Measurements from ENCODE around the gene ARHGAP29.

DNA sequence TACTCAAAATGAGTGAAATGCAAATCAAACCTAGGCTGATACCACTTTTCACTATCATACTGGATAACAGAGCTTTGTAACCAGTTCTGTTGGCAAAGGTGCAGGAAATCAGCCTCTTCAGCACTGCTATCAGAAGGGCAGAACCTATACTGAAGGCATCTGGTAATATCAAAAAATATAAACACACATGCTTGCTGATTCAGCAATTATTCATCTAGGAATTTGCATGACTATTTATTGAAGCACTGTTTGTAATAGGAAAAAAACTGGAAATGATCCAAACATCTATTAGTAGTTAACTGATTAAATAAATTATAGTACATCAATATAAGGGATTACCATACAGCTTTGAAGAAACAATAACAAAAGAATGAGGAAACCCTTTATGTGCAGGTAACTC is 21.4 kb downstream of the ARHGAP29 start:
- no peak for TF ChIP-seq POLR2A (IDR thresholded peaks at IDR 0.05; ENCODE audit: low read depth, low read length)
- no peak for TF ChIP-seq POLR2AphosphoS5 (IDR thresholded peaks at IDR 0.05; ENCODE audit: low read depth, low read length)
- TF ChIP-seq TAF1 (IDR thresholded peaks at IDR 0.05; ENCODE audit: low read depth, low read length), result no peak
- no peak for TF ChIP-seq SPI1 (IDR thresholded peaks at IDR 0.05; ENCODE audit: low read depth, low read length)
- no peak for TF ChIP-seq POU2F2 (IDR thresholded peaks at IDR 0.05; ENCODE audit: low read depth, low read length)
